PC-3 (cell line): ENCODE results near the gene CYB5D1.

Source experiments
- CTCF ChIP-seq: fragments of 300-600 bp; sonication (generic); conservative IDR thresholded peaks from 2 replicates; pipeline ENCODE4 v1.5.1; 2017; ENCODE audit warnings: antibody characterized with exemption, low read depth, mild to moderate bottlenecking, low read length
- EZH2 ChIP-seq: fragments of 300-600 bp; sonication (generic); IDR thresholded peaks from one replicate; pipeline ENCODE4 v1.6.1; 2017; ENCODE audit warnings: antibody characterized with exemption, mild to moderate bottlenecking, low read length; ENCODE audit not compliant: unreplicated experiment
- EZH2phosphoT487 ChIP-seq: fragments of 300-600 bp; sonication (generic); IDR thresholded peaks from 2 replicates; pipeline ENCODE4 v1.6.1; 2018; ENCODE audit warnings: mild to moderate bottlenecking, antibody characterized with exemption, low read length, borderline replicate concordance

DNA sequence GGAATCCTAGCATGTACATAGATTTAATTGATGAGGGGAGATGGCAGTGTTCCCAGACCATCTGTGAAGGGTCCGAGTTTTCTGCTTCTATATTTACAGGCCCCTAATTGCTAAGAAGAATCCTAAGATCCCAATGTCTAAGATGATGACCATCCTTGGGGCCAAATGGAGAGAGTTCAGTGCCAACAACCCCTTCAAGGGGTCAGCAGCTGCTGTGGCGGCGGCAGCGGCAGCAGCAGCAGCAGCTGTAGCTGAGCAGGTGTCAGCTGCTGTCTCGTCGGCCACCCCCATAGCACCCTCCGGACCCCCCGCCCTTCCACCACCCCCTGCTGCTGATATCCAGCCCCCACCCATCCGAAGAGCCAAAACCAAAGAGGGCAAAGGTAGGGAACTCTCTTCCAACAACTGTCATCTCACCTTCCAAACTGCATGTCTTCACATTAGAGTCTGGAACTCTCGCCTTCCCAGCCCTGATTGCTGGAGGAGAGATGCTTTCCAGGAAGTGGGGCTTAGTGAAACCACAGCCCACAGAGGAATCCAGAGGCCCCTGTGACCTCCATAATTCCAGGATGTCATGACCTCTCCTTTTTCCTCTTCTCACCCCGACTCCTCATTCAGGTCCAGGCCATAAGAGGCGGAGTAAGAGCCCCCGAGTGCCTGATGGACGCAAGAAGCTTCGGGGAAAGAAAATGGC, 35.5 kb downstream of the CYB5D1 start:
- TF ChIP-seq EZH2 (no peak), CTCF (no peak), EZH2phosphoT487 (no peak)
